ENCODE results near the gene ARPP21.

GRCh38 chr3:35814531-35814930 is 175.2 kb downstream of the ARPP21 start:
- TF ChIP-seq CTCF (IDR thresholded peaks at IDR 0.05; ENCODE audit: extremely low read depth in 1 of 2, insufficient read depth in 1 of 2, low read depth in 1 of 2, low read length in 2 of 2) (no peak), POLR2A (IDR thresholded peaks at IDR 0.05; ENCODE audit: low read depth, low read length) (no peak), EZH2 (IDR thresholded peaks at IDR 0.05; ENCODE audit: borderline replicate concordance, low read depth, low read length, severe bottlenecking) (no peak), JUN (IDR thresholded peaks at IDR 0.05; ENCODE audit: borderline replicate concordance, insufficient read depth, insufficient read length, low read depth) (no peak), POLR2AphosphoS5 (IDR thresholded peaks at IDR 0.05; ENCODE audit: insufficient read depth, low read depth, low read length) (no peak), MYC (IDR thresholded peaks at IDR 0.05; ENCODE audit: low read depth, low read length) (no peak)

Measured in endothelial cell of umbilical vein (primary cell).